ENCODE measurements around the gene NDUFA1.
"Not testable (repeated sequence)": the region's sequence is repeated elsewhere in the genome, so short reads cannot be mapped to it uniquely, and the experiment has no call there.

Gene NDUFA1

GRCh38 chrX:119871599-119872395 is at the start of gene NDUFA1, which contains the start of gene RNF113A:
TSS of gene NDUFA1 (plus strand) at chrX:119871832. CDS start at chrX:119871912, 80 bp downstream.
TSS of gene RNF113A (minus strand) at chrX:119871733. CDS start at chrX:119871613, 120 bp downstream.
- DNase-seq (ENCODE audit: extremely low spot score), result peak; percentile 83
- TF ChIP-seq CTBP1 (IDR thresholded peaks at IDR 0.05; ENCODE audit: borderline replicate concordance) (no peak), BHLHE40 (IDR thresholded peaks at IDR 0.05; ENCODE audit: borderline replicate concordance) (no peak), ELF4 (IDR thresholded peaks at IDR 0.05) (peak; percentile 27; the same call in 1 of the 2 replicates), SUZ12 (IDR thresholded peaks at IDR 0.05) (no peak), ZNF384 (IDR thresholded peaks at IDR 0.05) (no peak), PKNOX1 (IDR thresholded peaks at IDR 0.05) (peak; percentile 63; the same call in 1 of the 2 replicates), FOXM1 (IDR thresholded peaks at IDR 0.05; ENCODE audit: borderline replicate concordance) (no peak), FOXA1 (IDR thresholded peaks at IDR 0.05) (no peak), FOXK2 (IDR thresholded peaks at IDR 0.05) (no peak), LEF1 (IDR thresholded peaks at IDR 0.05; ENCODE audit: borderline replicate concordance) (no peak), ARNT (IDR thresholded peaks at IDR 0.05) (no peak), L3MBTL2 (conservative IDR thresholded peaks at IDR 0.05) (peak; percentile 67), TARDBP (IDR thresholded peaks at IDR 0.05) (no peak), SP1 (IDR thresholded peaks at IDR 0.05) (no peak), HDGF (IDR thresholded peaks at IDR 0.05; ENCODE audit: borderline replicate concordance) (no peak), NFRKB (IDR thresholded peaks at IDR 0.05) (no peak)
- ChIA-PET POLR2A (interaction anchor here (1.2 to 2.9 kb wide), 9 partner anchors 9 to 113 kb away, joined by 3 to 35 read pairs (median 6); partner anchors contain the start of genes RPL39, SOWAHD and UPF3B), CTCF (interaction anchor here (1.0 kb wide), 1 partner anchor 87 kb away, joined by 4 read pairs; no protein-coding TSS in a partner anchor)

- DNase-seq (ENCODE audit: extremely low spot score); POLR2A ChIA-PET; CTCF ChIA-PET: not testable (repeated sequence)
Measured at GRCh38 chrX:119824221-119824620, 47.4 kb upstream of the NDUFA1 start.

- TF ChIP-seq CTBP1 (IDR thresholded peaks at IDR 0.05; ENCODE audit: borderline replicate concordance) (no peak), ELF4 (IDR thresholded peaks at IDR 0.05) (no peak), NFRKB (IDR thresholded peaks at IDR 0.05) (no peak), ZNF384 (IDR thresholded peaks at IDR 0.05) (no peak), ARNT (IDR thresholded peaks at IDR 0.05) (no peak), PKNOX1 (IDR thresholded peaks at IDR 0.05) (no peak), L3MBTL2 (conservative IDR thresholded peaks at IDR 0.05) (no peak), FOXA1 (IDR thresholded peaks at IDR 0.05) (no peak), FOXK2 (IDR thresholded peaks at IDR 0.05) (no peak), HDGF (IDR thresholded peaks at IDR 0.05; ENCODE audit: borderline replicate concordance) (no peak), SP1 (IDR thresholded peaks at IDR 0.05) (no peak), FOXM1 (IDR thresholded peaks at IDR 0.05; ENCODE audit: borderline replicate concordance) (no peak), BHLHE40 (IDR thresholded peaks at IDR 0.05; ENCODE audit: borderline replicate concordance) (no peak), TARDBP (IDR thresholded peaks at IDR 0.05) (no peak), LEF1 (IDR thresholded peaks at IDR 0.05; ENCODE audit: borderline replicate concordance) (no peak), SUZ12 (IDR thresholded peaks at IDR 0.05) (no peak)
- DNase-seq (ENCODE audit: extremely low spot score), result no peak
- ChIA-PET CTCF (interaction anchor here (0.7 kb wide), 1 partner anchor 19 kb away, joined by 3 read pairs; no protein-coding TSS in a partner anchor), POLR2A (interaction anchor here (1.2 to 1.4 kb wide), 2 partner anchors 26 to 35 kb away, joined by 3 to 4 read pairs; partner anchors contain the start of genes RPL39 and UPF3B)
Measured at GRCh38 chrX:119826399-119826959, 45.2 kb upstream of the NDUFA1 start.

GRCh38 chrX:119828446-119828845 is 43.2 kb upstream of the NDUFA1 start:
- TF ChIP-seq L3MBTL2 (conservative IDR thresholded peaks at IDR 0.05), result no peak
- TF ChIP-seq HDGF (IDR thresholded peaks at IDR 0.05; ENCODE audit: borderline replicate concordance), result no peak
- no peak for TF ChIP-seq BHLHE40 (IDR thresholded peaks at IDR 0.05; ENCODE audit: borderline replicate concordance)
- no peak for TF ChIP-seq FOXA1 (IDR thresholded peaks at IDR 0.05)
- TF ChIP-seq ARNT (IDR thresholded peaks at IDR 0.05), result no peak
- TF ChIP-seq CTBP1 (IDR thresholded peaks at IDR 0.05; ENCODE audit: borderline replicate concordance), result no peak
- TF ChIP-seq NFRKB (IDR thresholded peaks at IDR 0.05), result no peak
- TF ChIP-seq ZNF384 (IDR thresholded peaks at IDR 0.05), result no peak
- no peak for TF ChIP-seq SUZ12 (IDR thresholded peaks at IDR 0.05)
- TF ChIP-seq PKNOX1 (IDR thresholded peaks at IDR 0.05), result no peak
- no peak for TF ChIP-seq LEF1 (IDR thresholded peaks at IDR 0.05; ENCODE audit: borderline replicate concordance)
- no peak for TF ChIP-seq FOXK2 (IDR thresholded peaks at IDR 0.05)
- no peak for TF ChIP-seq ELF4 (IDR thresholded peaks at IDR 0.05)
- no peak for TF ChIP-seq SP1 (IDR thresholded peaks at IDR 0.05)
- TF ChIP-seq TARDBP (IDR thresholded peaks at IDR 0.05), result no peak
- TF ChIP-seq FOXM1 (IDR thresholded peaks at IDR 0.05; ENCODE audit: borderline replicate concordance), result no peak
- CTCF ChIA-PET, result no interaction called here
- no peak for DNase-seq (ENCODE audit: extremely low spot score)
- POLR2A ChIA-PET, result no interaction called here

GRCh38 chrX:119833905-119834304 is 37.7 kb upstream of the NDUFA1 start:
- no peak for TF ChIP-seq TARDBP (IDR thresholded peaks at IDR 0.05)
- no peak for TF ChIP-seq LEF1 (IDR thresholded peaks at IDR 0.05; ENCODE audit: borderline replicate concordance)
- no peak for TF ChIP-seq BHLHE40 (IDR thresholded peaks at IDR 0.05; ENCODE audit: borderline replicate concordance)
- no peak for TF ChIP-seq ZNF384 (IDR thresholded peaks at IDR 0.05)
- no peak for TF ChIP-seq PKNOX1 (IDR thresholded peaks at IDR 0.05)
- no peak for TF ChIP-seq L3MBTL2 (conservative IDR thresholded peaks at IDR 0.05)
- TF ChIP-seq FOXK2 (IDR thresholded peaks at IDR 0.05), result no peak
- no peak for TF ChIP-seq FOXM1 (IDR thresholded peaks at IDR 0.05; ENCODE audit: borderline replicate concordance)
- no peak for TF ChIP-seq FOXA1 (IDR thresholded peaks at IDR 0.05)
- TF ChIP-seq SP1 (IDR thresholded peaks at IDR 0.05), result no peak
- no peak for TF ChIP-seq HDGF (IDR thresholded peaks at IDR 0.05; ENCODE audit: borderline replicate concordance)
- TF ChIP-seq SUZ12 (IDR thresholded peaks at IDR 0.05), result no peak
- TF ChIP-seq NFRKB (IDR thresholded peaks at IDR 0.05), result no peak
- TF ChIP-seq ARNT (IDR thresholded peaks at IDR 0.05), result no peak
- TF ChIP-seq CTBP1 (IDR thresholded peaks at IDR 0.05; ENCODE audit: borderline replicate concordance), result no peak
- TF ChIP-seq ELF4 (IDR thresholded peaks at IDR 0.05), result no peak
- ChIA-PET POLR2A (interaction anchor here (1.2 to 2.0 kb wide), 2 partner anchors 19 to 42 kb away, joined by 5 to 8 read pairs; partner anchors contain the start of genes RPL39 and UPF3B), CTCF (interaction anchor here (0.7 kb wide), 1 partner anchor 295 kb away, joined by 3 read pairs; no protein-coding TSS in a partner anchor)
- no peak for DNase-seq (ENCODE audit: extremely low spot score)
